ENCODE data around the gene GDPD2. TPM values are rescaled to one million over a fixed set of nuclear protein-coding genes. Genes with fewer than 3 reads are reported as not detected.

GDPD2 gene
- total RNA-seq, 4 donors from 2014 or later, result not detected

- no peaks in the 10 kb centered on the region for H3K27me3 ChIP-seq
- 100% methylated on average over 2 of the region's 2 CpGs; no CpG with 5 or more reads in 1 of the 2 donors for WGBS, 2 donors
- intact Hi-C loops (cut with DNase I), result no loop called here
- H3K4me1 ChIP-seq, result peaks cover 30 to 72% of the 10 kb centered on the region in 2 donors
- H3K27ac ChIP-seq, result peak overlapping the region; percentile 77 to 84 (median 79)
- H3K4me3 ChIP-seq (replicated peaks in 1 of 3), result no peak overlapping the region
- no peak for DNase-seq
- no peaks in the 10 kb centered on the region for H3K36me3 ChIP-seq
- no peaks in the 10 kb centered on the region for H3K9me3 ChIP-seq
- no peak for TF ChIP-seq POLR2A (IDR thresholded peaks at IDR 0.05)
Measured at GRCh38 chrX:70482300-70482699, 59.2 kb downstream of the GDPD2 start.

Small RNAs within 50 kb of the gene (small RNA-seq; reads per million reads assigned to genes)
- not detected for gene RNU4-81P
- 5.4 reads per million, percentile 87 among the genes with 10 or more reads in this experiment for gene RNY4P23

Other genes starting within 250 kb of the GDPD2 start
- gene DGAT2L6, start 245.8 kb upstream of the GDPD2 start, total RNA-seq, result not detected
- gene AWAT1, start 188.7 kb upstream of the GDPD2 start, total RNA-seq, result not detected
- 1 to 10 TPM in 1 of 4 donors, under 1 TPM in 1, not detected in 2; 0.56 to 1.6 TPM for gene P2RY4, start 163.1 kb upstream of the GDPD2 start, total RNA-seq
- gene ARR3, start 155.0 kb upstream of the GDPD2 start, total RNA-seq, result not detected
- not detected for gene RAB41, start 141.1 kb upstream of the GDPD2 start, total RNA-seq
- 10 to 100 TPM; 31.1 to 38.2 (median 36.5) TPM for gene PDZD11, start 133.4 kb upstream of the GDPD2 start, total RNA-seq
- under 1 TPM in 3 of 4 donors, not detected in 1; 0.11 to 0.71 (median 0.13) TPM for gene KIF4A, start 133.2 kb upstream of the GDPD2 start, total RNA-seq
- gene DLG3, start 21.5 kb downstream of the GDPD2 start, total RNA-seq, result 10 to 100 TPM; 31.4 to 79.5 (median 61.9) TPM

All from thyroid gland (tissue), 4 donors.